Mesothelial cell of epicardium (in vitro differentiated cells): ENCODE measurements around the gene RNF113B. TPM values are rescaled to one million over a fixed set of nuclear protein-coding genes. Genes with fewer than 3 reads are reported as not detected.

ENCODE experiments used
- DNase-seq, 2 experiments: peaks; one replicate each; pipeline ENCODE4 v3.0.0; 2021; ENCODE audit warnings: low spot score in 2 of 2; ENCODE audit not compliant: unreplicated experiment in 2 of 2
- H3K27ac Mint-ChIP-seq: 2 replicates; pipeline ENCODE4 v1.8.0; 2021; ENCODE audit warnings: mixed read lengths
- H3K27me3 Mint-ChIP-seq: 2 replicates; pipeline ENCODE4 v1.8.0; 2021; ENCODE audit warnings: low read depth, mixed read lengths
- H3K36me3 Mint-ChIP-seq: 2 replicates; pipeline ENCODE4 v1.8.0; 2021; ENCODE audit warnings: mixed read lengths
- H3K4me1 Mint-ChIP-seq: 2 replicates; pipeline ENCODE4 v1.8.0; 2021; ENCODE audit warnings: mixed read lengths
- H3K4me3 Mint-ChIP-seq: 2 replicates; pipeline ENCODE4 v1.8.0; 2021; ENCODE audit warnings: mild to moderate bottlenecking, moderate library complexity, mixed read lengths
- H3K9me3 Mint-ChIP-seq: 2 replicates; pipeline ENCODE4 v1.8.0; 2021; ENCODE audit warnings: mixed read lengths
- CTCF ChIP-seq: fragments of 200-600 bp; sonication (generic); IDR thresholded peaks from one replicate; pipeline ENCODE4 v1.5.0; 2021; ENCODE audit warnings: antibody characterized with exemption; ENCODE audit not compliant: unreplicated experiment
- total RNA-seq: library from RNA; stranded (reverse); gene quantifications from 3 replicates; pipeline ENCODE4 v1.2.1, GENCODE V29; 2021

Gene RNF113B
- total RNA-seq, 1 donor from 2014 or later: not detected

DNA sequence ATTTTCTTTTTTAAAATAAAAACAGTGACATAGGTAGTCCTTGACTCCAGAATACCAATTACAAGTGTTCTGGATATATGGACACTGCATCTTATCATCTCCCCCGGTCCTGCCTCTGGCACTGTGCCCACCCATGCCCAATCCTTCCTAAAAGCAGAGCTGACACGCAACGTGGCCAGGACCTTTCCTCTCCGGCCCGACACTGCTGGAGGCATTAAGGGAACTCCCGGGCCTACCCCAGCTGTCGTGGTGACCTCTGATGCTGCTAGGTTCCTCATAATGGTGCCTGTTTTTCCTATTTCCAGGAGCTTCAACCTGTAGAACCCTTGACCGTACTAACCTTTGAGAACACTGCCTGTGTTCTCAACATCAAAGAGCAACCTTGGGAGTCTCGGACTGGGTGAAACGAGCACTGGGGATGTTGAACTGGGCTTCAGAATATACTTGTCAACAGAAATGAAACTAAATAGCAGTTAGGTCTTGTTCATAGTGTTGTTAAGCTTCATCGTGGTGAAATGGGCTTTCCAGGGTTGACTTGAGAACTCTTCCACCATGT lies 13.9 kb upstream of the RNF113B start:
- DNase-seq: no peak
- Mint-ChIP-seq H3K27me3 (no peaks in the 10 kb centered on the region), H3K36me3 (peaks cover 3% of the 10 kb centered on the region), H3K4me1 (peaks cover 79% of the 10 kb centered on the region), H3K27ac (peak overlapping the region; percentile 90), H3K4me3 (no peak overlapping the region), H3K9me3 (peaks cover 3% of the 10 kb centered on the region)
- no peak for TF ChIP-seq CTCF

- H3K27ac Mint-ChIP-seq: peak overlapping the region; percentile 90
- peak overlapping the region; percentile 43 for H3K4me3 Mint-ChIP-seq
- H3K4me1 Mint-ChIP-seq: peaks cover 75% of the 10 kb centered on the region
- TF ChIP-seq CTCF: no peak
- H3K27me3 Mint-ChIP-seq: no peaks in the 10 kb centered on the region
- DNase-seq: no peak
- peaks cover 3% of the 10 kb centered on the region for H3K36me3 Mint-ChIP-seq
- peaks cover 3% of the 10 kb centered on the region for H3K9me3 Mint-ChIP-seq
These were observed 12.9 kb upstream of the RNF113B start for GRCh38 chr13:98189841-98190505.

GRCh38 chr13:98188544-98189166 lies 11.6 kb upstream of the RNF113B start:
- H3K27me3 Mint-ChIP-seq: no peaks in the 10 kb centered on the region
- H3K4me1 Mint-ChIP-seq: peaks cover 74% of the 10 kb centered on the region
- no peak overlapping the region for H3K4me3 Mint-ChIP-seq
- peaks cover 3% of the 10 kb centered on the region for H3K36me3 Mint-ChIP-seq
- TF ChIP-seq CTCF: no peak
- H3K27ac Mint-ChIP-seq: peak overlapping the region; percentile 90
- DNase-seq: no peak
- H3K9me3 Mint-ChIP-seq: peaks cover 3% of the 10 kb centered on the region

DNA sequence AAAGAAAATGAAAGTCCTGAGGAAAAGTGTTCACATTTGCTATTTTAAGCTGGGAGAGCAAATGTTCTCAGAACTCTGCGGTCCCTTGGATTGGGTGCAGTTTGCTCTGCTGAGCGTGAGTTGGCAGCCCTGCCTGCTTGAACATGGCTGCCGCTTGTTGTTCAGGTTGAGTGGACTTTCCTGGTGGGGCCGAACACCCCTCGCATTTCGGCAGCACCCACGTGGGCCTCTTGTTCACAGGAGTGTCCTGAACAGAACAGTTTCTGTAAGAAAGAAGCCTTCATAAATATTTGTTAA lies 10.8 kb upstream of the RNF113B start:
- no peak for DNase-seq
- peaks cover 3% of the 10 kb centered on the region for H3K9me3 Mint-ChIP-seq
- H3K4me1 Mint-ChIP-seq: peaks cover 76% of the 10 kb centered on the region
- TF ChIP-seq CTCF: no peak
- H3K36me3 Mint-ChIP-seq: peaks cover 3% of the 10 kb centered on the region
- no peaks in the 10 kb centered on the region for H3K27me3 Mint-ChIP-seq
- H3K4me3 Mint-ChIP-seq: no peak overlapping the region
- H3K27ac Mint-ChIP-seq: peak overlapping the region; percentile 90

DNA sequence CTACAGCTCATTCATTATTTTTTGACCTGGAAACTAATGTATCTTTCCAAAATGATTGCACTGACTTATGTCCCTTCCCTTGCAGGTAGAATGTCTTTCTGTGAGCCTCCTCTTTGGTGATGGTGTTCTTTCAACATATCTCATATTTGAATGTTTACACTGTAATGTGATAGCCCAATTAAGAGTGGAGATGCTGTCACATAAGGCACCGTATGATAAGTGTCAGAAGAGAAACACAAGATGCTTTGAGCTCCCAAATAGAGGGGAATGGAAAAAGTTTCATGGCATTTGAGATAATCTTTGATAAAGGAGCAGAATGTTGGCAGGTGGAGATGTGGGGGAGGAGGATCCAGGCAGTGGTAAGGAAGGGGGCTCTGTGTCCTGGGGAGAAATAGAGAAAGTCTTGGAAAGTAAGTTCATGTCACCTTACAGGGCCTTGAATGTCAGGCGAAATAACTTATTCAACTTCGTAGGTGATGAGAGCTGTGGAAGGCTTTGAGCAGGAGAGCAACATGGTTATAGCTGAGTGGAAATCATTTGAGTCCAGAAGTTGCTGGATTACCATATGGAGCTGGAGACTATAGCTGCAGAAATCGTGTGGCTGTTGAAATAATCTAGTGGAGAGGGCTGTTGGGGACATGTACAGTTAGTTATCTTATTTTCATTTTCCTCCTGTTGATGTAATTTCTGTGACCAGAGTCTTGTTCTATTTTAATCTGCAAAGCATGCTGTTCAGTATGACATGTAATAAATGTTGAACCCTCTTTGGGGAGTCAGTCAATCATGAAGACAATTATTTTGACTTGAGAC lies 10.3 kb upstream of the RNF113B start:
- Mint-ChIP-seq H3K4me1 (peaks cover 74% of the 10 kb centered on the region), H3K4me3 (no peak overlapping the region), H3K27ac (peak overlapping the region; percentile 90), H3K36me3 (peaks cover 3% of the 10 kb centered on the region), H3K9me3 (peaks cover 3% of the 10 kb centered on the region), H3K27me3 (no peaks in the 10 kb centered on the region)
- no peak for TF ChIP-seq CTCF
- no peak for DNase-seq
